Fibroblast of pulmonary artery (primary cell): ENCODE data around the gene GBP3.

Experiments used
- DNase-seq: peaks from one replicate; pipeline ENCODE4 v3.0.0-alpha.2; 2010; ENCODE audit warnings: low read depth
- H3K4me3 ChIP-seq: replicated peaks from 2 replicates; pipeline ENCODE4 v1.5.1; 2011; ENCODE audit warnings: low read depth, mild to moderate bottlenecking, control low read depth, low read length, moderate library complexity
- CTCF ChIP-seq: IDR thresholded peaks from 2 replicates; pipeline ENCODE4 v1.5.1; 2011; ENCODE audit warnings: mild to moderate bottlenecking, control low read depth, low read length, inconsistent platforms; ENCODE audit errors: missing control alignments

The GBP3 gene

DNA sequence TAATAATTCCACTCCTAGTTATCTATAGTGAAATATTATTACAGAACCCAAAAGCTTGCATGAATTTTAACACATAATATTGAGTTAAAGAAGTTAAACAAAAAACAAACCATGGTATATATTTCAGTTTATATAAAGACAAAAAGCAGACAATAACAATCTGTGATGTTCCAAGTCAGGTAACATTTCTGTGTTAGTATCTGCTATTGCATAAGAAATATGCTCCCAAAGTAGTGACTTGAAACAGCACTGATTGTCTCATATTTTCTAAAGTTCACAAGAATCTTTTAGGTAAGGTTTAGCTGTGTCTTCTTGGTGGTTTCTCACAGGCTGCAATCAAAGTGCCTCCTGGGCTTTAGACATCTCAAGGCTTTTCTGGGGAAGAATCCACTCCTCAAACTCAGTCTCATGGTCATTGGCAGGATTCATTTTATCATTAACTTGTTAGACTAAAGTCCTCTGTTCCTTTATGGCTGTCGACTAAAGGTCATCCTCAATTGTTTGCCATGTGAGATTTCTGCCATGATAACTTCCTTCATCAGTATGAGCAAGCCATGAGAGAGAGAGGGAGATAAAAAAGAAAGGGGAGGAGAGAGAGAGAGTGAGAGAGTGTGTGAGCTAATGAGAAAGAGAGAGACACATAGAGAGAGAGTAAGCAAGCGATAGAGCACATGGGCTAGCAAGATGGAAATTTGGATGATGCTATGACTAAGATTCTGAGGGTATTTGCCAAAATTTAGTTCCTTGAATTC lies 22.5 kb upstream of the GBP3 start:
- DNase-seq = no peak
- TF ChIP-seq CTCF = no peak
- no peak overlapping the region for H3K4me3 ChIP-seq

GRCh38 chr1:89043940-89044339 lies 21.3 kb upstream of the GBP3 start:
- DNase-seq = no peak
- no peak overlapping the region for H3K4me3 ChIP-seq
- TF ChIP-seq CTCF = no peak

- no peak for TF ChIP-seq CTCF
- no peak overlapping the region for H3K4me3 ChIP-seq
- DNase-seq = no peak
These were observed 19.8 kb upstream of the GBP3 start for GRCh38 chr1:89042491-89042890.

- TF ChIP-seq CTCF = no peak
- H3K4me3 ChIP-seq = no peak overlapping the region
- DNase-seq = no peak
These were observed 19.1 kb upstream of the GBP3 start for GRCh38 chr1:89041721-89042120.

- no peak overlapping the region for H3K4me3 ChIP-seq
- no peak for TF ChIP-seq CTCF
- DNase-seq = peak; percentile 58
These were observed 18.5 kb upstream of the GBP3 start for GRCh38 chr1:89041119-89041641.

- DNase-seq = no peak
- no peak for TF ChIP-seq CTCF
- H3K4me3 ChIP-seq = no peak overlapping the region
These were observed 17.6 kb upstream of the GBP3 start for GRCh38 chr1:89040315-89040626.

GRCh38 chr1:89037186-89037585 lies 14.5 kb upstream of the GBP3 start:
- H3K4me3 ChIP-seq = no peak overlapping the region
- DNase-seq = no peak
- no peak for TF ChIP-seq CTCF
